Measurements from ENCODE around the gene CBX6.
A peak's percentile ranks its signal among the peaks of the same experiment; 100 is the strongest.
"Not testable (repeated sequence)": the region's sequence is repeated elsewhere in the genome, so short reads cannot be mapped to it uniquely, and the experiment has no call there.

The CBX6 gene

DNA sequence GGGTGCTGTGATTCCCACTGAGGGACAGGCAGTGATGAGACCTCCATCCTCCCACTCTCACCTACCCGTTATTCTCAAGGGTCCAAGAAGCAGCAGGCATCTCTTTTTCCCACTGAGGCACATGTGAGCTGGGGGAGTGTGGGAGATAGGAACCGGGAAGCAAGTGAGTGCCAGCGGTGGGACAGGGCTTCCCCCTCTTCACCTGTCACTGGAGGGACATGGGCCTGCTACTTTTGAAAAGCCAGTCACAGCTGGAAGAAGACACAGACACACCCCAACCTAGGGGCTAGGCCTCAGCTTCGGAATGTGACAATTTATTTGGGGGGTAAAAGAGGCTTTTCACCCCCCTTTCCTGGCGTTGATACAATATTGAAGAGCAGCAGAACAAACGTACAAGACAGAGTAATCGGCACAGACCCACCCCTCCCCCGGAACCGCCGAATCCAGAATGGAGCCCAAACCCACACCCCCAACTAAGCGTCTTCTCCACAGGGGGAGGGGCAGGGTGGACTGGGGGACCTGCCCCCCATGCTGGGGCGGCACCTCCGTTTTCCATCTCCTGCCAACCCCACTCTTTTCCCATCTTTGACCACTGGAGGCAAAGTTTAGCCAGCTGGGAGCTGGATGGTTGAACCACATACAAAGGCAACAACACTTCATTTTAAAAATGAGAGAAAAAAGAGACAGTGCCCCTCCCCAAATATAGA, 10.7 kb downstream of the CBX6 start:
- ATAC-seq, result no peak

DNA sequence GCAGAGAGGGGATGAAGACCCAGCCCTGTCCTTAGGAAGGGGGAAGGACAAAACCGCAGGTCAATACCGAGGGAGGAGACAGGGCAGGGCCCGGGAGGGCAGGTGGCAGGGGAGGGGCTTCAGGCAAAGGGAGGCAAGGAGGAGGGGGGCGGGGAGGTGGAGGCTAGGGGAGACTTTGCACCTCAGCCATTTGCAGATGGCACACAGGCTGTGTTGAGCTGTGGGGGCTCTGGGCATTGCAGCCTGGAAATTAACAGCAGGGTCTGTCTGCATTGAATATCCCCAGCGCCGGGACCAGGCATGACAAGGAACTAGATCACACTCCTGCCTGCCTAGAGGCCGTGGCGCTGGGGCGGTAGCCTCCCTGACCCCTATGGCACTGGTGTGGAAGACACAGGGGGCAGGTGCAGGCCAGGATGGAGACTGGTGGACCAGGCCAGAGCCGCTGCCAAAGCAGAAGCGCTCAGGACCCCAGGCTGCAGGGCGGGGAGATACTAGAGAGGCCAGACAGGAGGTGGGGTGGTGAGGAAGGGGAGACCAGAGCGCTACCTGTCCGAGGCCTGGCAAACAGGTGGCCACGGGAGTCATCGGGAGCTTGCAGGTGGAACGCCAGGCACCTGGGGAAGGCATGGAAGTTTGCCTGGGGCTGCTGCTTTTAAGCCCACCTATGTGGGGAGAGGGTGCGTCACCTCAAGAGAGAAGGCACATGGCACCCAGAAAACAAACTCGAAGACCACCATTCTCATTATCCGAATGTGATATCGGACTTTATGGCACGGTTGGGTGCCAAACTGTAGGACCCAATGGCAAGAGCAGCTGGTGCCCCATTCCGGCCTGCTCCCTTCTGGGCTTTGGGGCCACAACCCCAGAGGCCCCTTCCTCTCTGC, 11.5 kb downstream of the CBX6 start:
- no peak for ATAC-seq

DNA sequence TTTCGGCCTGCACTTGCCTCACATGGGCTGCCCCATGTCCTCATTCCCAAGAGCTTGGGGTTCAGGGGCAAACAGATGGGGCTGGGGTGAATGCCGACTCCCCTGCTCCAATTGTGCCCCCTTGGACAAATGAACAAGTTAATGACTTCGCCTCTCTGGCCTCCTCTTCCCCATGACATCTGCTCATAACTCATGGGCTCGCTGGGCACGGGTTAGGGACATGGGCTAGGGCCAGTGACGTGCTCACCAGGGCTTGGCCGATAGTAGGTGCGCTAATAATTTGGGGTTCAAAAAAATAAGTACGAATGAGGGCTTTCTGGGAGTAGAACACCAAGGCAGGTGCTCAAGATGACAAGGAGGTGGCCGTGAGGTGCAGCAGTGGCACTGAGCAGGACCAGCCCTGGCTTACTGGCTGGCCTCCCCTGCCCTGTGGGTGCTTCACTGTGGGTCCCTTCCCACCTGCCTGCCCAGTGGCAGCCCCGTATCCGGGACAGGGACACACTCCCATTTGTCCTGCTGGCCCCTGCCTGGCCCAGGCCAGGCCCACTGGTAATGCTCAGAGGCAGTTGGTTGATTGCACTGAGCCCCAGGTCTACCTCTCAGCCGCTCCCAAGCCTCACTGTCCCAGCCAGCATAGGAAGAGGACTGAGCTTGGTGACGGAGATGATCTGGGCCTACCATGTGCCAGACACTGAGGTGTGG, 12.3 kb downstream of the CBX6 start:
- peak in 1 of 2 donors; percentile 17 for ATAC-seq

DNA sequence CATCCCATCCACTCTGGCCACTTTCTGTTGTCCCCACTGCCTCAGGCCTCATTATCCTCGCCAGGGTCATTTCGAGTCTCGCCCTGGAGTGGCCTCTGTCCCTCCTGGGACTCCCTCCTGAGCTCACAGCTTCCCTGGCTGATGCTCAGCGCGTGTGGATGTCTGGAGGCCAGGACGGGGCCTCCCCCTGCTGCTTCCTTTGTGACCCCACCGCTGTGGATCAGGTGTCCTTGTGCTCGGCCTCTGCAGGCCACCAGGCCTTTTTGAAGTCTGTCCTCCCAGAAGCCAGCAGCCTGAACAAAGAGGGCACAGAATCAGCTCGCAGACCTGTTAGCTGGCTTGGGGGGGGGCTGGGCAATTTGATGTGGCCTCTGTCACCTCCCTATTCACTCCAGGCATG, 13.5 kb downstream of the CBX6 start:
- ATAC-seq, result no peak

DNA sequence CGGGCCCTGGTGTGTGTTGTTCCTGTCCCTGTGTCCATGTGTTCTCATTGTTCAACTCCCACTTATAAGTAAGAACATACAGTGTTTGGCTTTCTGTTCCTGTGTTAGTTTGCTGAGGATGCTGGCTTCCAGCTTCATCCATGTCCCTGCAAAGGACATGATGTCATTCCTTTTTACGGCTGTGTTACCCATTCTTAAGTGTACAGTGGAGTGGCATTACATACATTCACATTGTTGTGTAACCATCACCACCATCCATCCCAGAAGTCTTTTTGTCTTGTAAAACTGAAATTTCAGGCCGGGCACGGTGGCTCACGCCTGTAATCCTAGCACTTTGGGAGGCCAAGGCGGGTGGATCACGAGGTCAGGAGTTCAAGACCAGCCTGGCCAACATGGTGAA, 17.5 kb downstream of the CBX6 start:
- ATAC-seq, result not testable (repeated sequence)

DNA sequence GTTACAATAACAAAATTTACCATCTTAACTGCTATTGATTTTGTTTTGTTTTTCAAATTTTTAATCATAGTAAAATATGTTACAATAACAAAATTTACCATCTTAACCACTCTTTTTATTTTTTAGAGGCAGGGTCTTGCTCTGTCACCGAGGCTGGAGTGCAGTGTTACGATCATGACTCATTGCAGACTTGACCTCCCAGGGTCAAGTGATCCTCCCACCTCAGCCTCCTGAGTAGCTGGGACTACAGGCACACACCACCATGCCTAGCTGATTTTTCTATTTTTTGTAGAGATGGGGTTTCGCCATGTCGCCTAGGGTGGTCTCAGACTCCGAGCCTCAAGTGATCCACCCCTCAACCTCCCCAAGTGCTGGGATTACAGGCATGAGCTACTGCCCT, 18.1 kb downstream of the CBX6 start:
- not testable (repeated sequence) for ATAC-seq

DNA sequence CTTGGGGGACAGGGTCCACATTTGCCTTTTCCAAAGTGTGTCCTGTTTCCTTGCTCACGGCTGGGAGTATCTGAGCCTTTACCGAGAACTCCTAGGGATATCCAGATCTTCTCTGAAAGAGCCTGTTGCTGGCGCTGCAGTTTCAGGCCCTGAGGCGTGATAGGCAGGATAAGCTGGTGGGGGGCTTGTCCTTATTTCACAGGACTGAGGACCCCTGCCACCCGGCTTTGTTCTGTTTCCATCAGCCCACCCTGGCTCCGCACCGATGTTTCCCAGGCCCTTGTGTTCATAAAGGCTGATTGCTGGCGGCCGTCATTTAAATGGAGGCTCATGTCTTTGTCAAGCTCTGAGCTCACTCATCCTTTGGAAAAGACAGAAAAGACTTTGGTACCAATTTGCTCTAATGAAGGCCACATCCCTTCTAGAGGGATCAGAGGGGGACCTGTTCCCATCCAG, 18.8 kb downstream of the CBX6 start:
- ATAC-seq, result no peak

DNA sequence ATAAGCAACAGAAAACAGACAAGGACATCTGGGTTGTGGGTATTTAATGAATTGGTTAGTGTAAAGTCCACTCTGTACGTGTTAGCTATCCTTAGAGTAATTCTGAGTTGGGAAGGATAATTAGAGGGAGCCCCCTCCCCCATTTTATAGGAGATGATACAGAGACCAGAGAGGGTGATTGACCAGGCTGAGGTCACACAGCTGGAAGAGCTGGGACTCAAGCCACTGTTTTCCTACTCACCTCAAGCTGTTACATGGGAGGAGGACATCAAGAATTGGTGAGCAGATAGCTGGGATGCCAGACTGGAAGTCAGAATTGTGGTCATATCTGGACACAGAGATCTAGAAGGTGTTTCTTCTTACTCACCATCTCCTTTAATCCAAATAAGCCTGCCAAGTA, 19.5 kb downstream of the CBX6 start:
- ATAC-seq, result no peak

DNA sequence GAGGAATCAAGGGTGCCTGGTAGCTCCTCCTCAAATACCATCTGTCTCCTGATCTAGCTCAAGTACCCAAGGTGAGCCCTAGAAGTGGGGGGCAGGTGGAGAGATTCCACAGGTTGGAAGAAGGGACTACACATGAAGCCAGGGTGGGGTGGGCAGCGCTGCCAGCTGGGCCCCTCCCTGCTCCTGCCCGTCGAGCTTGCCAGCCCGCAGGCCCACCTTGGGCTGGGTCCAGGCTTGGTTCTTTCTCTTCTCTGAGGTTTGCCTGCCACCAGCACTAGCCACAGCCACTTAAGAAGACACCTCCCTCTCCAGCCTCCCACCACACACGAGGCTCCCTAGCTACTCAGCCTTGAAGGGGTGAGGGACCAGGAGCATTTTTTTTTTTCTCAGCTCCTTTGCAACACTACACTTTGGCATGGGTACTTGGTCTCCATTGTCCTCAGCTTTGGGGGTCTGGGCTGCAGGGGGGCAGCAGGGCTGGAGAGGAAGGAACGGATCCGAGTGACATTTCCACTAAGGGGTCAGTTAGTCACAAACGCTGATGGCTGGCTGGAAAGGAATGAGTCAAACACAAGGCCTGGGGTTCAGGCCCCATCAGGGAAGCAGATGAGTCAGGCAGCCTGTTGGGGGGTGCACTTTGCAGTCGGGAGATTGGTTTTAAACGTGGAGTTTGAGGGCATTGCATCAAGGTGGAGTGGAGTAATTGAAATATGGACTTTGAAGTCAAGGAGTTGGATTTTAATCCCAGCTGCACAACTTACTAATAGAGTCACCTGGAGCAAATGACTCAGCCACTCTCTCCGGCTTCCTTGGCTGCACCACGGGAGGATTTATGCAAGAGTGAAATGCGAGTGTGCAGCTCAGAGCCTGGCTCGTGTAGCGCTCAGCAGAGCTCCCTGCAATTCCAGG, 20.8 kb downstream of the CBX6 start:
- no peak for ATAC-seq

DNA sequence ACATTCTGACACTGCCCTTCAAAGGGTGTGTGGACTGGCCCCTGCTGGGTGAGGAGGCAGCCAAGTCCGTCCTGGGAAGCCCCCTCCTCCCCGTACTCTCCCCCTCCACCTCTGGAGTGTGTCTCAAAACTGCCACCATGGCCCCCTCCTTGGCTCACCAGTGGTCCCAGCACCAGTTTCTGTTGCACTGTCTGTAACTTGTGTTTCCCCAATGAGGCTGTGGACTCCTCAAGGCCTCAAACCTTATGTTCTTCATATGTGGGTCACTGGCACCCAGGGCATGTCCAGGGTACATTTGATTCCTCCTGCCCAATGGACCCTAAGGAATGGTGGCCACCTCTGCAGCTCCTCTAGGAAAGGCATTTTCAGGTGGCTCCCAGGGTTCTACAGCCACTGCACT, 21.6 kb downstream of the CBX6 start:
- no peak for ATAC-seq

DNA sequence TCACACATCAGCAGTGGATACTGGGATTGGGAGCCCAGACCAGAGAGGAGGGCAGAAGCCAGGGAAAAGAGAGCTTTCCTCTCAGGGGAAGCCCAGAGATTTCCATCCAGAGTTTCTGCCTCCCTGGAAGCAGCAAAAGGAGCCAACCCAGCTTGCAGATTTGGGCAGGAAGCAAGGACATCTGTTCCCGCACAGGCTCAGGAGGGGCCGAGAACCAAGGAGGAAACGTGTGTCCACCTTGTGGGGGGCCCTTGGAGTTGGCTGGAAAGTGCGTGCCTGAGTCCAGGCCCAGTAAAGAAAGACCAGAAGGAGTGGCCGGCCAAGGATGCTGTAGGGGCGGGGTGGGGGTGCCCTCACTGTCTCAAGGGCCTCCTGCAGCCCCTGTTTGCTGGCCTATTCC, 22.2 kb downstream of the CBX6 start:
- no peak for ATAC-seq

DNA sequence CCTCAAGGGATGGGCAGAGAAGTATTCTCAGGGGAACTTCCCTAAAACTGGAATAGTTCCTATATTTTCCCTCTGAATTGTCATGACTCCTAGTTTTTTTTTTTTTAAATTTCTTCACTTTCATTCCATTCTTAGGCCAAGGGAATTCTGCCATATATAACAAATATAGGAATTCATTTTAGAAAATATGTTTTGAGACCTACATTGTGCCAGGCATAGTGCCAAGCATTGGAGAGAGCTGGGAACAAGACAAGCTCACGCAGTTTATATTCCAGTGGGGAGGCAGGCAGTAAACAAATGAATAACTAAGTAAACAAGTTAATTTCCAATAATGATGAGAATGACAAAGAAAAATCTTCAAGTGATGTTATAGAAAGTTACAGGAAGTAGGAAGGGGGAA, 25.6 kb downstream of the CBX6 start:
- no peak for ATAC-seq

DNA sequence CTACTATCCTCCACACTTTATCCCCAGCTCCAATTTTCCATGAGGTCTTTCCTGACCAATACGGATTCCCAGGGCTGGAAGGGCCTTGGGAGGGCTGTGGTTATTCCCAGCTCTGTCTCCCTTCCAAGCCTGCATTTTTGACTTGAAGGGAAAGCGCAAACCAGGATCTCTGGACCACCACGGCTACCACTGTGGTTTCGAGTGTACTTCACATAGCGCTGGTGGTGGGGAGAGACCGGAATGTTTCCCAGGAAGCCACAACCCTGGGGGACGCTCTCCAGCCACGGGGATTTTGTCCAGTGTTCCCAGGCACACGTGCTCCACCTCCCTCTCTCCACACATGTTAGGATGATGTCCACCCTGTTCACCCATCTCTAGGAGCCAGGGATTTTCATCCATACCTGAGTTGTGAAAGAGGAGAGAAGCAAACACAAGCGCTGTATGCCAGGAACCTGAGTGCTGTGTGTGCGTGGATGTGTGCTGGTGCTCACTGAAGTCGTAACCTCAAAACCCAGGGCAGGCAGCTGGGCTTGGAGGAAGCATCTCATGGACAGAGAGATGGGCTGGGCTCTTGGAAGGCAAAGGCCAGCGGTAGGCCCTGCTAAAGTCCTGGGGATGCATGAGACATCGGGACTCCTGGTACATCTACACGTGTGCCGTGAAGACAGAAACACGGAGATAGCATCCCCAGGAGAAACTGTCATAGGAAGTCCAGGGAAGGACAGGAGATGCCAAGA, 26.8 kb downstream of the CBX6 start:
- ATAC-seq, result no peak

DNA sequence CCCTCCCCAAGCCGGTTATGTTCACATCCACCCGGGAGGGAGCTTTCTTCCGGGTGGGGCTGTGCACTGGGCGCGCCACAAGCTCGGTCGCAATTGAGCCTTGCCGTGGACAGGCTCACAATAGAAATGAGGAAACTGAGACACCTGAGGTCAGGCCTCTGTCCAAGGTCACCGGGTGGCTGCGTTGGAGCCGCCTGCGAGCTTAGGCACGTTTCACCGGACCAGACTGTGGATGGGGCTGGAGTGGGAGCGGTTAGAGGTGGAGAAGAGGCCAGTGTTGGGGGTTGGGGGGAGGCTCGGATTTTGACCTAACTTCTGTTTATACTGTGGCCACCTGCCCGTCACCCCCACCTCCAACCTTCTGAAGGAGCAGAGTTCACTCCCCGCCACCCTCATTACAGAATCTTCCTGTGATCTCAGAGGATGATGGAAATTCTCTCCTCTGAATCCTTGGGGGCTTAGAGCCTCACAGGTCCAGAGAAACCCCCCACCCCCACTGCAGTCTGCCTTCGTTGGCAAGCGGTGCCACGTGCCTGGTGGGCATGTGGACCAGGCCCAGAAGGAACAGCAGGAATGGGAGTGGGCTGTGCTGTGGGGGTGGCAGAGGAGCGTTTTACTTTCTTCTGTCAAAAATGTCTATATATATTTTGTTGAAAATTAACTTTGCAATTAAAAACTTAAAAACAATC, 27.6 kb downstream of the CBX6 start:
- no peak for ATAC-seq

DNA sequence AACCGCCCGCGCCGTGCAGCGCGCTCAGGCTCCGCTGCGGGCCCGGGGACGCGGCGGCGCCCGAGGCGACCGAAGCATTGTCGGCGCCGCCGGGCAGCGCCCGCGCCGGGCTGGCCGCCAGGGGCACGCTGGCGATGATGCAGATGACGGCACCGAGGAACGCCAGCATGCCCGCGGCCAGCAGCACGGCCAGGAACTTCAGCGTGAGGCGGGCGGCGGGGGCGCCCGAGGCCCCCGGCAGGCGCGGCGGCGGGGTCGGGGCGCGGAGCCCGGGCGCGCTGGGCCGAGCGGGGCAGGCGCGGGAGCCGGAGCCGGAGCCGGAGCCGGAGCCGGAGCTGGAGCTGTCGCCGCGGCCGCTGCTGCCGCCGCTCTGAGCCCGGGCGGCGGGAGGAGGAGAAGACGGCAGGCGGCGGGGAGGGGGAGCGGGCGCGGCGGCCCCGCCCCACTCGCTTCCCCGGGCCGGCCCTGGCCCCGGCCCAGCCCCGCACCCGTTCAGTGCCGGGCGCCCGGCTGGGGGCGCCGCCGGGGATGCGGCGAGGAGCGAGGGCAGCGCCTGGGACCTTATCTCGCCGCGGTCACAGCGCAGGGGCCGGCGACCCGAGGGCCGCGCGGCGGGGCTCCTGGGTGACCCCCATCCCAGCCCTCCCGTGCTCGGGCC, 28.2 kb downstream of the CBX6 start, which contains the start of gene NPTXR:
NPTXR (minus strand) TSS at position 372 of the 658 bp plus-strand sequence.
- peak; percentile 51 to 67 for ATAC-seq

DNA sequence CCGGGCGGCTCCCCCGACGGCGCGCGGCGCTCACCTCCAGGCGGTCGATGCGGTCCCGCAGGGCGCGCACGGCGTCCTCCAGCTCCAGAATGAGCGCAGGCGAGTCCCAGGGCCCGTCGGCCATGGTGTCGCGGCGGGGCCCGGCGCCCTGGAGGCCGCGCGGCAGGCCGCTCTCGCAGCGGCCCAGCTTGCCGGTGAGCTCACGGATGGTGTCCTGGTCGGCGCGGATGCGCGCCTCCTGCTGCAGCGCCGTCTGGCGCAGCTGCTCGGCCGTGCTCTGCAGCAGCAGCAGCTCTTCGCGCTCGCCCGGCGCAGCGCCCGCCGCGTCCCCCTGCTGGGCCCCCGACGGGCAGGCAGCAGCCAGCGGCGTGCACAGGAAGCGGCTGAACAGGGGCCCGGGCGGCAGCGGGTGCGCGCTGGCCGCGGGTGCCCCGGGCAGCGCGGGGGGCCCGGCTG, 28.8 kb downstream of the CBX6 start:
- peak; percentile 78 to 82 for ATAC-seq

DNA sequence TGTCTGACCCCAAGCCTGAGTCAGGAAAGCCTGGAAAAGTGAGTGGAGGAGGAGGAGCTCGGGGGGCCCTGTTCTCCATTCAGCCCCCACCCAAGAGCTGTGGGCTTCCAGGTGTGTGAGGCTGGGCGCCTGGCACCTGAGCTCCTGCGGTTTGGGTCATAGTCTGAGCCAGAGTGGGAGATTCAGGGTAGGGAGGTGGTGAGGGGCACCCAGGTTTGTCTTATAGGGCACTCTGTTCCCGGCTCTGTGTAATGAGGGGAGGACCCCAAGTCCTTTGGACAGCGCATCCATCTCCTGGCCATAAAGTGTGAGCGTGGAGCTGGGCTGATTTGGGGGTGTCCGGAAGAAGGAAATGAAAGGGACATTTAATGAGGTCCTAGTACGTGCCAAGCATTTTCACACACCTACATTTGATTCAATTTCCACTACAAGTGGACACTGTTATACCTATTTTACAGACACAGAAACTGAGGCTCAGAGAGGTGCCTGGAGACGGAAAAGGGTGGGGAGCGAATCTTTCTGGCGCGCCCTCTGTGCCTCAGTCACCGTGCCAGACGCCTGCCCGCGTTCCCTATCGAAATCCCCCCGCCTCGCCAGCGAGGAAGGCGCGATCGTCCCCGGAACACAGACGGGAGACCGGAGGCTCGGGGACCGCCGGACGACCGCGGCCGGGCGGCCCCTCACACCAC, 29.4 kb downstream of the CBX6 start:
- no peak for ATAC-seq

DNA sequence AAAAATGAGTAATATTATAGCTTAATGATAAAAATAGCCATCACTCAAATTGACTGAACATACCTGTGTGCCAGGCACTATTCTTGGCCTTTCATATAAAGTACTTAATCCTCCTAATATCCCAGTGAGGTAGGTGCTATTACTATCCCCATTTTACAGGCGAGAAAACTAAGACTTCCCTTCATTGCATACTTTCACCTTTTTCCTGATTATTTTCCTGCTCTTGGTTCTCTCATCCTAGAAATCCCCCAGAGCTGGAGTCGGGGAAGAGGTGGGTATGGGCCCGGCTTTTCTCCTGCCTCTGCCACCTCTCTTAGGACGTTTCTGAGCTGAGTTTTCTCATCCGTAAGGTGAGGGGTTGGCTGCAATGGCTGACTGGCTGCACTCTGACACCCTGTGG, 30.4 kb downstream of the CBX6 start:
- ATAC-seq, result no peak

DNA sequence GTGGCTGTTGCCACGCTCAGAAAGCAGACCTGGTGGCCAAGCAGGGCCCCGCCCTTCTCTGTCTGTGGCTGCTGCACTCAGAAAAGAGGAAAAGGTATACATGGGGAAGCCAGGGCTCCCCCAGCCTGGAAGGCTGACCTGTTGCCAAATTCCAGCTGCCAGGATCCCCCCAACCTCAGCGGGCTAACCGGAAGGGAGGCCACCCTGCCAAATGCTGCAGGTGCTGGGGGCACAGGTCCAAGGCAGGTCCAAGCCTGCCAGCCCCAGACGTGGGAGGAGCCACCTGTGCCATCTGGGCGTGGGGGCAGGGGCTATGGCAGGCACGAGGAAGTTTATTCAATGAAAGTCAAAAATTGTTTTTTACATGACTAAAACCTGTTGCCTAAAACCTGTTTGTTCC, 30.8 kb downstream of the CBX6 start:
- ATAC-seq, result no peak

DNA sequence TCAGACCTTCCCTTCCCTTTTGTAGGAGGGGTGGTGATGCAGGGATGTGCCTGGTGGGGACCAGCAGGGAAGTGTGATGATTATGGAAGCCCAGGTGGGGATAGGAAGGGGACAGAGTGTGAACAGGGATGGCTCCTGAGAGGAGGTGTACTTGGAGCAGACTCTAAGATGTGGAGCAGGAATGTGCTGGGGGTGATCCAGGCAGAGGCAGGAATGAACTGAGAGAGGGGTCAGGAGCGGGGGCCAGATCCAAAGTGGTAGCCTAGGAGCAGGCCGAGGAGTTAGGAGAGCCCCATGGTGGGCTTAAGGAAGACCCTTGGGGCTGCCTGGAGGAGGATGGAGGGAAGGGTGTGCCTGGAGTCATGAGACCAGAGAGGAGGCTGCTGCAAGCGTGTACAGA, 31.9 kb downstream of the CBX6 start:
- no peak for ATAC-seq

Data from activated CD4-positive, CD25-positive, alpha-beta regulatory T cell treated with anti-CD3 and anti-CD28 coated beads, Interleukin-2, amount 50 U/mL, for 24 hours (primary cell).